HG03159 (cell line): ENCODE measurements around the gene COL9A1.

ENCODE experiments used
- ATAC-seq: cut with Tn5 transposase; IDR thresholded peaks from one replicate; pipeline ENCODE4 v1.9.1; 2021; ENCODE audit warnings: mild to moderate bottlenecking, moderate library complexity; ENCODE audit not compliant: unreplicated experiment

COL9A1 gene

DNA sequence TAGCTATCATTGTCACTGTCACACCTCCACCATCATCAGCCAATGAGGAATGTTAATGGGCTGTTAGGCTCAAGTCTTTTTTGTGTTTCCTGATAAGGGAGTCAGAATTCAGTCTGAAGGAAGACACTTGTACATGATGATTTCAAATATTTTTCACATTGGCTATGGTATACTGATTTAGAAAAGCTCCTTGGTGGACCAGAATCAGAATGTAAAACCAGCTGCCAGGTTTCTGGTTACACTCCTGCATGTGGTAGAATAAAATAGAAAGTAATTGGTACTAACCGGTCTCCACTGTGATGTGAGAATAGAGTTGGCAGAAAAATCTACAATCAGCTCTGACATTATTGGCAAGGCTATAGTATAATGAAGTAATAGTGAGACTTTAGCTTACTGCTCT lies 10.7 kb downstream of the COL9A1 start:
- no peak for ATAC-seq

DNA sequence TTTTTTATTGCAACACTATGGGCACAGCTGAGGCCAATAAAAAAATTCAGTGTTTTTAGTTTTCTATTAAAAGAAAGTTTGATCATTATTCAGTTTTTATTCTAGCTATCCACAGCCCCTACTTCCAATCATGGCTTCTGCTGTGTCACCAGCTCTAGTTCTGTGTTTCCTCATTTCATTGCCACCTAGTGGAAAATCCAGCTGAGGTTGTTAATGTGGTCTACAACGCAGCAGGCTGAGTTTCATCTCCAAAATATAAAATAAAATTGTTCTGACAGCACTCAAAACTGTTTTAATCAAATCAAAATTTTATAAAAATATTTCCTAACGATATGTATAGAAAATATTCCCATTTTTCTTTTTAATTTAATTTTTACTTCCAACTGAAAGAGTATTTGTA lies 13.6 kb downstream of the COL9A1 start:
- no peak for ATAC-seq

DNA sequence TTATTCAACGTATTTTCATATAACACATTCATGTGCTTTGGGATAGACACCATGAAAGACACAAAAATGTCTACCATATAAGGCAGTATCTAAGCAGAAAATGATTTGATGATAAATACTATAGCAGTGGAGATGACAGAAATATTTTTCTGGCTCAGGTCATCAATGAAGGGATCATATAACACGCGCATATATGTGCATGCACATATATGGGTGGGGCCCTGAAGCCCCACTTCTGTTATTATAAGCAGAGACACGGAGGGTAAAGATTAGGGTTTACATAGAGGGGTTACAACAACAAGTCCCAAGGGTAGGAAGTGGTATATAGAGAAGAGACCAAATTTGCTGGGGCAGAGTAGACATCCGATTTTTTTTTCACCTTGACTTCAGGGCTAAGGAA lies 16.0 kb downstream of the COL9A1 start:
- no peak for ATAC-seq

DNA sequence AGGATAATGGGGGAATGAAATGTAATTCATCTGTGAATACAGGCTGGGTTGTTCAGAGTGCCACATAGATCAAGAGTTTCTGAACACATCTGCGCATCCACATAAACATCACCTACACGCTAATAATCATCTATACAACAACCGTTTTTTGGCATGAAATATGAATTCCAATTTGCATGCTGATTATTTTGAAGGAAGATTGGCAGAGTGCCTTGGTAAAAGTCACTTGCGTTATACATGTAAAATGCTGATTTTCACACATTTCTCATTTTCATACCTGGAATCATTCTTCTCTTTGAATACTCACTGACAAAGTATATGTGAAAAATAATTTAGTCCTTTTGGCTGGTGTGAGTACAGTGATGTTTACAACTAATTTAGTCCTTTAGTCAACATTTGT lies 17.7 kb downstream of the COL9A1 start:
- no peak for ATAC-seq

DNA sequence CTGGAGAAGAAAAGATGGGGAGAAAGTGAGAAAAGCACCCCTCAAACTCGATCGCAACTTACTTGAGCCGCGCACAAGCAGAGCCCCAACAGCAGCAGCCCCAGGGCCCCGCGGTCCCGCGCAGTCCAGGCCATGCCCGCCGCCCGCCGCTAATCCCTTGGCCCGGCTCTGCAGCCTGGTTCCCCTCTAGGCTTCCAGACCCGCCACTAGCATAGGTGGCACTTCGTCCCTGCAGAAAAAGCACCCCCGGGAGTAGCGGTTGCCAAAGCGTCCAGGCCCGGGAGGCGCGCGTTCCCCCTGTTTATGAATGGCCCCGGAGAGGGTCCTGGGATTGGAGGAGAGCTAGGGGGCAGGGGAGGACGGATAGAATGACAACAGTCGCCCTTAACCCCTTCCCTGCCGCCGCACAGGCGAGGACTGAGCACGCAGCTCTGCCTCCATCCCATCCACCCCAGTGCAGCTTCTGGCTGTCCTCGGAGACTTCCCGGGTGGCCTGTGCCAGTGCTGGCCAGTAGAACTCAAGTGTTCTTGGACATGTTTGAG lies 19.9 kb downstream of the COL9A1 start:
- no peak for ATAC-seq

DNA sequence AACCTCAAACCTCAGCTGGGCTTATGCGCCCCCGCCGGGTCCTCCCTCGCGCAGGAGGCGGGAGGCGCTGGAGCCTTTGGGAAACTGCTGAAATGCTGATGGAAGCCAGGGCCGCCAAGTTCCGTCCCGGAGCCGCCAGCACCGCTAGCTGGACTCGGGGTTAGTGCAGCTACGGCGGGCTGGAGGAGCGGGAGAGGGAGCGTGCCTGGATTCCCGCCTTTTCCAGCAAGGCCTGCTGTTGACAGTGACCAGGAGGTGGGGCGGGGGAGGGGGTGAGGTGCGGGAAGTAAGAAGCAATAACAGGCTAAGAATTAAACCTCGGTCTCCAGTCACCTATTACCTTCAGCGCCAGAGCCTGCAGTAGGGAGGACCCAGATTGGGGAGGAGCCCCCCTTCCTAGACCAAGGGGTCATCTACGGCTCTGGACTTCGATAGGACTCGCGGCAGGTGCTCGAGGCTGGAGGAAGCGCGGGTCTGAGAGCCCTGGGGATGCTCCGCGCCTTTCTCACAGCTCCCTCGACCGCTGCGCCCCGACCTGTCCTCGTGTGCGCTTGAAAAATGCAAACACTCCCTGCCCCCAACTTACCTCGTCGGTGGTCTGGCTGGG lies 20.5 kb downstream of the COL9A1 start:
- no peak for ATAC-seq

DNA sequence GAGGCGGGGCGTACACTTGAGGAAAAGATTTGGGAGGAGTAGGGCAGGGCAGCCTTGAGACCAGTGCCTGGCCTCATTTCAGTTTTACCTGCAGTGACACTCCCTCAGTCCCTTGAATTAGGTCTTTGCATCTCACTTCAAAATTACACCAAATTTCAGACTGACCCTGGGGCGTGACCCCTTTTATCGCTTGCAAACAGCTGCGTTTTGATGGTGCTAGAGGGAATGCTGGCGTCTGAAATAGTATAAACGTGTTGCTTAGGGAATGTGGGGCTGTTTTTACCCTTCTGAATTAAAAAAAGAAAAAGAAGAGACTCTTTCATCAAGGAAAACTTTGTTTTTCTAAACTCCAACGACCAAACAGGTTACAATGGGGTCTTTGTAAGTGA lies 21.0 kb downstream of the COL9A1 start:
- no peak for ATAC-seq

DNA sequence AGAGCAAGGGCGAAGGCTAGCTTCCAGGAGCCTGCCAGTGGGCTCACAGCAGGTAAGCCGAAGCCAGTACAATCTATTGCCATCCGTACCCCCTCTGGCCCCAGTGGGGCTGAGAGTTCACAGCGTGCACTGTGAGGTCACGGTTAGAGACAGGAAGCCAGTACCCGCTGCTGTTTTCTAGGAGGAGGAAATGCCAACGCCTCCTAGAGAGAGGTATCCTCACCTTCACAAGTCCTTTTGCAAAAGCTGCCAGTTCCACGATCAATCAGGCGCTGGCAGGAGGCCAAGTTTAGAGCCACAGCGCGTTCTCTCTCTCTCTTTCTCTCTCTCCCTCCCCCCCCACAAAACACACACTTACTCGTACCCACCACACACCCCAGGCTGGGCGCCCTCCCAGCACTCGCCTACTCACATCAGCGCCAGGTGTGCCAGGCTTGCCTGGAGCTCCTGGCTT lies 22.5 kb downstream of the COL9A1 start:
- ATAC-seq = no peak

DNA sequence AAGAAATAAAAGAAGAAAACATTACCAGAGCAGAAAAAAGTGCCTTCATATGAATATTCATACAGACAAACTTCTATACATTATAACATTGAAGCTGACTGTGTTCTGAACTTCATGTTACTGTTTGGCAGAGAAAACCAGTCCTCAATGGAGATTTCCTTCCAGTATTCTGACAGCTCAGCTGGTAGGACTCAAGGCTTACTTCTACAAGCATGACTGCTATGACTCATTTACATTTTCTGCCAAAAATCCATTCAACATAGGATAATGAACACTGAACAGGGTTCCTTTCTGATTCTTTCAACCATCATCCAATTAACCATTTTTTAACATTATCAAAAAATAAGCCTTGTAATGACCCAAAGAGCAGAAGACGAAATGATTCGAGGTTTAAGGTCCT lies 25.4 kb downstream of the COL9A1 start:
- no peak for ATAC-seq

DNA sequence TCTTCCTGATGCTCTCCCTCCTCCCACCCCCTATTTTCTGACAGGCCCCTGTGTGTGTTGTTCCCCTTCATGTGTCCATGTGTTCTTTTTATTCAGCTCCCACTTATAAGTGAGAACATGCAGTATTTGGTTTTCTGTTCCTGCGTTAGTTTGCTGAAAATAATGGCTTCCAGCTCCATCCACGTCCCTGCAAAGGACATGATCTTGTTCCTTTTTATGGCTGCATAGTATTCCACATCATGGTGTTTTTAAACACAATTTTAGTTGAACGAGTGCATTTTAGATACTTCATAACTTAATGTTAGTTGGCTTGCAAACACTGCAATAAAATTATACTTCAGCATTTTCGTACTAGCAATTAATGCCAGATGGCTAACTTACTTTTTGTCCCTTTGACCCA lies 28.5 kb downstream of the COL9A1 start:
- ATAC-seq = no peak

DNA sequence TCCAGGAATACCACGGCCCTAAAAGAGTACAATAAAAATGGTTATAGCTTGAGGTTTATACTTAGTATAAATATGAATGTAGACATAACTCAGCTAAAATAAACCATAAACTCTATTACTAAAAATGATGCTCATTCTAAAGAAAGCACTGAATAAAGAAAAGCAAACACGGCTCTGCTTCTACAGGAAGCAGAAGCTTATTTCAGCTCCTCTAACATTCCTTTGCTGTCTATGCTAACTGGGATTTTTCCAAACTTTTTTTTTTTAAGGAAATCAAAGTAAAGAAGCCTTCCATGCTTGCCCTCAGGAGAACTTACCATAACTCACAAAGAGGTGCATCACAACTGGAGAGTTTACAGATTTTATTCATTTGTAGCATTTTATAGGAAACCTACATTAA lies 30.8 kb downstream of the COL9A1 start:
- ATAC-seq = no peak

DNA sequence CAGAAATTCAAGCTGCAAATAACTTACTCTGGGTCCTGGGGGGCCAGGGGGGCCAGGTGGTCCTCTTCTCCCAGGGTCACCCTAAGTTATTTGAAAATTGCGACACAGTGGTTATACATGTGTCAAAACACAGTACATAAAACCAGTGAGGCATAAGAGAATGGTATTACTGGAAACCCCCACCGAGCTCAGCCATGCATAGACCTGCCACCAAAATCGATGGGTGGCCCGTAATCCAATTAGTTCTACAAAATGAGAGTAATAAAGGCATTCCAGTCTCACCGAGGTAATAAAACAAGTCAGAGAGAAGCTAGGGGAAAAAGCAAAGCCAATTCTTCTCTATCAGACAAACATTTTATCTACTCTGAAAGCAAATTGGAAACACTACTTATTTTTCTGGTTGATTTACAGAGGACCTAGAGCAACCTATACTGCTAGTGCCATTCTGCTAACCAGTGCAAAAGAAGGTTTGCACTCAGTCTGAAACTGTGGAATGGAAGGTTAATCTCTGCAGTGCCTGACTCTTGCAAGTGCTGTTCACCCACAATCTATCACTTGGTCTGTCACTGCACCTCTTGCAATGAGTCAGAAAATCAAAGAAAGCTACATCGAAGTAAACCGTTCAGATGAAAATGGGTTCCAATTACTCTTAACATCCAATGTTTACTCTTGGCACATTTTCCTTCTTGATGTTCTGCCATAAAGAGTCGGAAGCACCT lies 32.4 kb downstream of the COL9A1 start:
- no peak for ATAC-seq

DNA sequence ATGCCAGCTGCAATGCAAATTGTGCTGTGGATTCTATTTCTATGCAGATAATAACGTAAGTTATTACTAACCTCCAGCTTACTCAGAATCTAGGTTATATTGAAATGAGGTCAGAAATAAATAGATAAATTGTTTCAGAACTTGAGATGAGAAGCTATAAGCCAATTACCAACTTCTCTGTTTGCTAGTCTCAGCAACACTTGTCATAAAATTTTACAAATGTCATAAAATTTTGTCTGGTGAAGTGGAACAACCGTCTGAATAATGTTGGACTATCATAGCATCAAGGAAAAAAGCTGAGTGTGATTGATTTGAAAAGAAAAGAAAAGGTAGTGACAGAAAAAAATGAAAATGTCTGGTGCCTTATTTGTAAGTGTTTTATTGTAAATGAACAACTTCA lies 36.7 kb downstream of the COL9A1 start:
- ATAC-seq = no peak

DNA sequence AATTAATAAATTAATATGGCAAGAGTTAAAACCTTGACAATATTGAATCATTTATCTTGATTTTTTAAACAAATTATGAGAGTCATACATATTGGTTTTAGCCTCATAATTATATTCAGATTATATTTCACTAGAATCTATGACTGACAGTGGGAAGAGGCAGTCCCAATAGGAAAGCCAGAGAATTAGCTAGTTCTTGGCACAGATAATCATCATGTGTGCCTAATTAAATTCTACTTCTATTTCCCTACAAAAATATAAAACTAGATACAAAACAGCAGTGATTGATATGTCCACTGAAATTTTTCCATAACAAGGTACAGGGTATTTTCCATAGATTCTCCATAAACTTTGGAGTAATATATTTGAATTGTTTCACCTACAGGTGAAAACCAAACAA lies 38.6 kb downstream of the COL9A1 start:
- no peak for ATAC-seq

DNA sequence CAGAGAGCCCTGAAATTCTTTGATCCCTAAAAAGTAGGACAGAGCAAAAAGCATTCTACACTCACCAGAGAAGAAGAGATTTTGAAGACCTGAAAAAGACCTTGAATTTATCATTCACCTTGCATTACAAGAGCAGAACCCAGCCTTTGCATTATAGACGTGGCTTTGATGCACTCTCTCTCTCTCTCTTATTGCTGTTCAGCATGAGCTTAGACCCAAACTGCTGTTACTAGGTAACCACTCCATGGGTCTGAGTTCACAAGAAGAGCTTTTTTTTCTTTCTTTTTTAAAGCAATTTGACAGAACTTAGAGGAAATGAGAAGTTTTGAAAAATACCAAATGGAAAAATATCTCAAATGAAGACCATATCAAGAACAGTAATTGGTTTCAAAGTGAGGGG lies 44.4 kb downstream of the COL9A1 start:
- no peak for ATAC-seq

DNA sequence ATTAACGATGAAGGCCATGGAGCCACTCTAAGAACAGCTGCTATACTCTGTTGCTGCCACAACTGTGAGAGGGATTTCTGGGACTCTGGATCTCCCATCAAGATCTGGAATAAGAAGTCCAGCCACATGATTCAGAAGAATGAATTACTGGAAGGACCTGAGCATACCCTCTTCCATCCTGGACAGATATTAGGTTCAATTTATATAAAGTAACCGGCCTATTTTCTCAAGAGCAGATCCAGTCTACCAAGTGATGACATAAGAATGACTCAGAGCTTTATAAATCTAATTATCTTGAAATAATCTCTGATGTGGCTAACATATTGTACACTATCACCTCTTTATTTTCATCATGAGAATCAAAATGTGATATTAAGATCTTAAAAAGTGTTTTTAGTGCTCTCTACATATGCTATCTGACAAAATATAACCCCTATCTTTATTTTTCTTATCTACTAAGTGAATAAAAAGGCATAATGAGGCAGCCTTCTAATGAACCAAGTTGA lies 45.1 kb downstream of the COL9A1 start:
- no peak for ATAC-seq

DNA sequence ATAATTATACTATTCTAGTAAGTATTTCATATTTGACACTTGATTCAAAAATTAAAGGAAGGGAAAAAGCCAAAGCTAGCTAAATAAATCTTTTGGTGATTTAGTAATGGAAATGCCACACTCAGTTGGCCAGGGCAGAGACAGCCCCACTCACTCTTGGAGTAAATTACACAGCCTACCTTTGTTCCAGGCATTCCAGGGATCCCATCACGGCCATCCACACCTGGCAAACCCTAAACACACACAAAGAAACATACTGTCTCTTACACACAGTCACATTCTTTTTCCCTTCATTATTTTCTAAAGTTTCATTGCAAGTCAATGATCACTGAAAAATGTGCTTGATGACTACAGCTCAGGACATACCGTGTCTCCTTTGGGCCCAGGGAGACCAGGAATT lies 48.1 kb downstream of the COL9A1 start:
- no peak for ATAC-seq

DNA sequence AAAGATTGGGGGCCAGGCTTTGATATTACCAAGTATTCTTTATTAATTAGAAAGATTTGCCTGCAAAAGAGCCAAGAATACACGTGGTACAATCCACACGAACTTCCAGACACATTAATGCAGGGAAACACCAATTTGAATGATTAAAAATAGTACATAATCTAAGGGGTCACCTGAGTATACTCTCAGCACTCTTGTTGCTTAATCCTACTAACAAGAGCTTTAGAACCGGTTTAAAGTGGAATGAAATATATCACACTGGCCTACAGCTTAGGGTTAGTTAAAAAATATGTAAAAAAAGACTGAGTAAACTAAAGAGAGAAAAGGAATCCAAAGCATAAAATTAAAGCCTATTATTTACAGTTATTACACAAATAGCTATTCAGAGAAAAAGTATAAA lies 49.0 kb downstream of the COL9A1 start:
- no peak for ATAC-seq

DNA sequence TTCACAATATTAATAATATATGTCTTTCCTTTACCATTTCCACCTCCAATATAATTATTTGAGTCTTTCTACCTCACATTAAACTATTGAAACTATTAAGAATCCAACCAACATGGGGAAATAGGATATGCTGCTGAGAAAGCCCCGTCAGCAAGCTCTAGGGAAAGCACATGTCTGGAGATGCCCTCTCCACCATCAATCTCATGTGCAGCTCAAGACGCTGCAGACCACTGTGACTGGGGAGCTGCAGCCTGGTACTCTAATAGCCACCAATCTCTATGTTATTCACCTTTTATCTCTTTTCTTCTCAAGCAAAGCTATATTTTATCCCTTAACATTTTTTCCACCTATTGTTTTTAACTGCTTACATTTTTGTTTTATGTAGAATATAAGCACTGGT lies 50.3 kb downstream of the COL9A1 start:
- ATAC-seq = no peak

DNA sequence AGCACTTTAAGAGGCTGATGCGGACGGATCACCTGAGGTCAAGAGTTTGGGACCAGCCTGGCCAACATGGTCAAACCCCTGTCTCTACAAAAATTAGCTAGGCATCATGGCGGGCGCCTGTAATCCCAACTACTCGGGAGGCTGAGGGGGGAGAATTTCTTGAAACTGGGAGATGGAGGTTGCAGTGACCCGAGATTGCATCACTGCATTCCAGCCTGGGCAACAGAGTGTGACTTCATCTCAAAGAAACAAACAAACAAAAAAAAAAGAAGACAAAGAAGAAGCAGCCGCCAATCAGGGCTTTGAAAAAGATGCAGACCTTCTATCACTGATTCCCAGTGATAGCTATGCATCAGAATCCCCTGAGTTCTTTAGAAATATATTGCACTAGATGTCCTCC lies 56.8 kb downstream of the COL9A1 start:
- ATAC-seq = no peak

DNA sequence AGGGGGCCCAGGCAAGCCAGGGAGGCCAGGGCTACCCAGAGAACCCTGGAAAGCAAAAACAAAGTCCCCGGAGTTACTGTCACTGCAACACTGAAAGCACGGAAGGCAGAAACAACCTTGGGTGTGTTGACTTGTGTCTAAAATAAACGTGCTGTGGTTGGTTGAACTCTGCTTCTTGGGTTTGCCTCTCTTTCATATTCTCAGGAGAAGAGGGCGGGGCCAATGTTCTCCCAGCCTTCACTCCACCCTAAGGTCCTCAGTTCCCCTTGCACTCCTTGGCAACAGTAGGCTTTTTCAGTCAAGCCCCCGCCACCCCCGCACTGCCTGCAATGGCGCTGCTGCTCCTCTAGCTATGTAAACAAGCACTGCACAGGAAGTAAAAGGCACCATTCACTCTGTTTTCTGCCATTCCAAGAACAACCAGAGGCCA lies 60.9 kb downstream of the COL9A1 start:
- no peak for ATAC-seq

DNA sequence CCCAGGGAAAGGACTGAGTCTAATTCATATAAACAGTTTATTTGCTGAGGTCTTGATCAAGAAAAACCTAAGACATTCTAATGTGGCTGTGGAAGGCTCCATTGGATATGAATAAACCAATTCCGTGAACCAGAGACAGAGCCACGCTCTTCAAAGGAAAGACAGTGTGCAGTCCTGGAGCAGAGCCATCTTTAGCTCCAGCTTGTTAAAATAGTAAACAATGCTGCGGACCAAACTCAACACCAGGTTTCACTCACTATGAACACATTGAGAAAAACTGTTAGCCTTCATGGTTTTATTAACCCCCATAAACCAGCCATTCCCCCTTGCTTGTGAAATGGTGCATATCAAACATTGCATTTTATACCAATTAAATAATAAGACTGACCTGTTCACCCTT lies 61.9 kb downstream of the COL9A1 start:
- ATAC-seq = no peak
